ENCODE data around the gene CEACAM8. TPM values are rescaled to one million over a fixed set of nuclear protein-coding genes. Genes with fewer than 3 reads are reported as not detected.
"Not testable (repeated sequence)": the region's sequence is repeated elsewhere in the genome, so short reads cannot be mapped to it uniquely, and the experiment has no call there.

The CEACAM8 gene
- total RNA-seq, 2 donors from 2014 or later = 0.89 to 1.7 TPM

DNA sequence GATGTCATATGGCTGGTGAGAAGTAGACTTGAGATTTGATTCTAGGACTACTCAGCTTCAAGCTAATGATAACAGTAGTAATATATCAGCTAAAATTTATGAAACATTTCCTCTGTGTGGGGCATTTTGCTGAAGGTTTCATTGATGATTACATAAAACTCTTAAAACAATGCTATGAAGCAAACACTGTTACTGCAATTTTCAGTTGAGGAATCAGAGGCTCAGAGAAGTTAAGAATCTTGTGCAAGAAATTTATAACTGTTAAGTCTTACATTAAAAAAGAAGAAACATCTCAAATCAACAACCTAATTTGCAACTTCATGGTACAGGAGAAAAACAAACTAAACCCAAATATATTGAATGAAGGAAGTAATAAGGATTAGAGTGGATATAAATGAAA is 10.3 kb downstream of the CEACAM8 start:
- intact Hi-C loops (cut with DNase I, micrococcal nuclease) = no loop called here

DNA sequence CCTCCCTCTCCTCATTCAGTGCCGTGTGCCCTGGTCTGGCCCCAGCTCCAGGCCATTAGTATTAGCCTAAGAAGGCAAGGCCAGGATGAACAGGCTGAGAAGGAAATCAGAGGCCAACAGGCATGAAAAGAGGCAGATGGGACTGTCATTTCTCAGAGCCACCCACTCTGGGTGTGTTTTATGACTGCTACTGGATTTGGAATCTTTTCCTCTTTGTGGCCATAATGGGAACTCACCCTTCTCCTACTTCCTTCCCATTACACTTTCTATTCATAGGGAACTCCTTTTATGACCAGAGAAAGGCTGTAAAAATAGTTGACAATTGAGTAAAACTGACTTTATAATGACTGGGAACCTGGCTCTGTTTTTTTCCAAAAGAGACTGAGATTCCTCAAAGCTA is 17.7 kb downstream of the CEACAM8 start:
- ATAC-seq = peak; percentile 94
- peak; percentile 17 to 44 for DNase-seq
- intact Hi-C loops (cut with DNase I, micrococcal nuclease) = no loop called here

More for the DNA sequence above, 10.3 kb downstream of the CEACAM8 start:
- ATAC-seq = no peak
- no peak for DNase-seq

DNA sequence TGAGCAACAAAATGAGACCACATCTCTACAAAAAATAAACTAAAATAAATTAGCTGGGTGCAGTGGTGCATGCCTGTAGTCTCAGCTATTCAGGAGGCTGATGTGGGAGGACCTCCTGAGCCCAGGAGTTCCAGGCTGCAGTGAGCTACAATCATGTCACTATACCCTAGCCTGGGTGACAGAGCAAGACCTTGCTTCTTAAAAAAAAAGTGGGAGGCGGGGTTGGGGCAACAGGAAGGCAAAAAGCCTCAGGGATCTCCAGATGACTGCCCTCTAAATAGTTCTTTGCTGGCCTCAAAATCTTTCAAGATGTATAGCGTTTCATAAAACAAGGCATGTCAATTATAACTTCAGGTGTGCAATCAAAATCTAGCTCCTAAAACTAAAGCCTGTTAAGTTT is 18.5 kb downstream of the CEACAM8 start:
- intact Hi-C loops (cut with DNase I, micrococcal nuclease) = no loop called here
- no peak for ATAC-seq
- DNase-seq = no peak

DNA sequence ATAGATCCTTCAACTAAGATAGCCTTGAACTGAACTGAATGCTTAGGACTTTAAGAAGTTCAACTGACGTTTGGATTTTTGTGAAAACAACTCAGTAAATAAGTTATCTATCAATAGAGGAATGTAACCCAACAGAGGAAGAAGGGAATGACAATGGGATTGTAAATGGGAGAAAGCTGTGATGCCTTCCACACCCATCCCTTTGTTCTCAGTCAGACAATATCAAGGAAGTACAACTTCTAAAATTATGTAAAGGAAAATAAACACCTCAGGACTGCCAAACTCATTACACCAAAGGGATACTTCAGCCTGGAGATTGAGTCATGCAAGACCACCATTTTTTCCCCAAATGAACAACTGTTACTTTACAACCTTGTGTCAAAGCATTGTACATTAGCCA is 21.1 kb downstream of the CEACAM8 start:
- ATAC-seq (peak; percentile 69), DNase-seq (no peak)
- intact Hi-C loops (cut with DNase I, micrococcal nuclease) = no loop called here

DNA sequence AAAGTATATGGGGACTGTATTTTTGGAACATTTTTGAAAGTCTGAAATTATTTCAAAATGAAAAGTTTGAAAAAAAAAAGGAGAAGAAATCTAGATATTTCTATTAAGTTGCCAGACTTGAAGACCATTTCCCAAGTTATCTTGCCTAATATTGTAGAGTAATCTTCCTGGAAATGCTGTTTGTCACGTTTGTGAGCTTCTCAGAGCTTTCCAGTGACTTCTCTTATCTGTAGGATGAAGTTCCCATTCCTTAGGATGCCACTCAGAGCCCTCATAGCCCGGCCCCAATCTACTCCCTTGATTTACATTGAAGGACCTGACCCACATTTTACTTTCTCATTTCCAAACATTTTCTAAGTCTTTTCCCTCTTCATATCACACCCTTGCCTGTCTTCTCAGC is 23.6 kb downstream of the CEACAM8 start:
- intact Hi-C loops (cut with DNase I, micrococcal nuclease) = no loop called here
- DNase-seq (no peak), ATAC-seq (no peak)

DNA sequence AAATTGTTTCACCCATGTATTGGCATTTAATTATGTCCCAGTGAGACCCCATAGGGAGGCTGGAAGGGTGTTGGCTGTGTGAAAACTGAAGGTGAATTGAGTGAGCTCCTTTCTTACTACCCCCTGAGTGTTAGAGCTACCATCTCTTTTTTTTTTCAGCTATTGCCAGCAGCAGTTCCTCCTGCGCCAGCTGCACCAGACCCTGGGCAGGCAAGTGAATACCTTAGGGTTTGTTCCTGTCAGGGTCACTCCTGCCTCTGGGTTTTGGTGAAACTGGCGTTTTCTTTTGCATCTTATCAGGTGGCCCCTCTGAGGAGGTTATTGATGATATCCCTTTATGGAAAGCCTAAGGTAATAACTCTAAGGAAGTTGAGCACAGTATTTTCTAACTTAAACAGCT is 25.5 kb downstream of the CEACAM8 start:
- ATAC-seq (no peak), DNase-seq (no peak)
- intact Hi-C loops (cut with DNase I, micrococcal nuclease) = no loop called here

DNA sequence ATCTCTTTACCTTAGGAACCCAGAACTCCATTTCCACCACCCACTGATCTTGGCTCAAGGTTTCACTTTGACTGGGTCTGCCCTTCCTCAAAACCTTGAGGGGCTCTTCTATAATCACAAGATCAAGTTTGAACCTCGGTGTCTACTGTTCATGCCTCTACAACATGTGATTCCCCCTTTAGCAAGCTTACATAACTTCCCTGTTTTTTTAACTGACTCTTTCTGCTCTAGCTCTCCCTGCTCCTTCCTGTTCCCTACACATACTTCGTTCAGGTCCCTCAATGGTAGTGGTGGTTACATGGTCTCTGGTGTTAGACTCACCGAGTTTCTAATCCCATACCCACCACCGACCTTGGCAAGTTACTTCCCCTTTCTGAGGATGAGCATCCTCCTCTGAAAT is 26.7 kb downstream of the CEACAM8 start:
- intact Hi-C loops (cut with DNase I, micrococcal nuclease) = no loop called here
- ATAC-seq = no peak

DNA sequence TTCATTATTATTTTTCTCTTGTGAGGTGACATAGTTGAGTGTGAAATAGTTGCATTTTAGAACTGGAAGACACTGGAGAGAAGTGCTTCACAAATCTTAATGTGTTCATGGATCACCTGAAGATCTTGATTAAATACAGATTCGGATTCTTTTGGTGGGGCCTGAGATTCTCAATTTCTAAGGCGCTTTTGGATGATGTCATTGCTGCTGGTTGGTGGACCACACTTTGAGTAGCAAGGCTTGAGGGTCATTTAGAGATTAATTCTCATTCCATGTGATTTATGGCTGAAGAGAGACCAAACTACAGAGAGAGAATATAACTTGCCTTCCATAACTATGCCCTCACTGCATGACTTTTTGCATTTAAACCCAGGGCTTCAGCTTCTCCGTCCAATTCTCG is 27.2 kb downstream of the CEACAM8 start:
- intact Hi-C loops (cut with DNase I, micrococcal nuclease) = no loop called here
- ATAC-seq = no peak

More for the DNA sequence above, 26.7 kb downstream of the CEACAM8 start:
- DNase-seq = no peak

DNA sequence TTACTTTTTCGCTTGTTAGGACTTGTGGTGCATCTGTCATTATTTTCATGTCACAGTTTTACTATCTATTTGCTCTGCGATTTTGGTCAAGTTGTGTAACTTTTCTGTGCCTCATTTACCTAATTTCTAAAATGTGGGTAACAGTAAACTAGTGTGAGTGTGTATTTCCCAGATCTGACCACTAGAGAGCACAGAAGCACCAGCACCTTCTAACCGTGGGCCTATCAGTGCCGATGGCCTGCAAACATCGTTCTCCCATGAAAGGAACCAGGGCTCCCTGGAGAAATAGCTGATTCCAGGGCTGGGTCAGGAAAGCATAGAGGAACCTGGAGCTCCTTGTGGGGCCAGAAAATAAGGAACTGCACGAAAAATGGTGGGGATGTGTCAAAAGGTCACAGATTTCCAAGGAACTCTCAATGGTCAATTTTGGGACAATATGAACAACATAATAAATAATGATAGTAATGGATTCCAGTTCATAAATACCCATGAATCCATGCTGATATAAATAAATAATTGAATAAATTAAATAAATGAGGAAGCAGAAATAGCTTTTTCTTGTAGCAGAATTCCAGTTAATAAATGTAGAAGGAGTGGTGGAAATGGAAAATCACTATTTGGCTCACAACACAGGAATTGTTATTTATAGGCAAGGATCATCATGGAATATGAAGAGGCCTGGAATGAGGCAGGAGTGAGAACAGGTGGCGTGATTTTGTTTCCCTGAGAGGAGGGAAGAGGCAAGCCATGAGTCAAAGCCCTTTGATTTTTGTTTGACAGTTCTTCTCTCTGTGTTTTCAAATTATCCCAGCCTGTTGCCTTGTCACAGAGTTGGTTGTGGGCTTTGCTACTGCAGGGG is 31.1 kb downstream of the CEACAM8 start:
- ATAC-seq (peak; percentile 90), DNase-seq (peak in 1 of 2 donors; percentile 27)
- intact Hi-C loops (cut with DNase I, micrococcal nuclease) = no loop called here

More for the DNA sequence above, 27.2 kb downstream of the CEACAM8 start:
- no peak for DNase-seq

DNA sequence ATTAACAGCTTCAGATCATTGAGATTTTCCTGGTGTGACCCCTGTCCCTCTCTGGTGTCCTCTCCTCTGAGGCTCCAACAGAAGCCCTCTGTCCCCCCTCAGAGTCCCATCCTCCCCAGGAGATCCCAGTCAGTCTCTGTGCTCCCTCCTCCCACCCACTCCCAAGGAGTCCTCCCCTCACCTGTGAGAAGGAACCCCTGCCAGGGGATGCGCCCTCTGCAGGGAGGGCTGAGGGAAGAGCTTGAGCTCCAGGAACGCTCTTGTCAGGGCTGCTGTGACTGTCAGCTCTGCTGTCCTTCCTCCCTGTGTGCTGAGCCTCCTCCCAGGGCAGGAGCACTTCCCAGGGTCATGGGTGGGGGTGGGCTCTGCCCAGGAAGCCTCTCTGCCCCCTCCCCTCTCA is 33.2 kb downstream of the CEACAM8 start:
- ATAC-seq (peak; percentile 26), DNase-seq (no peak)
- intact Hi-C loops (cut with DNase I, micrococcal nuclease) = no loop called here

DNA sequence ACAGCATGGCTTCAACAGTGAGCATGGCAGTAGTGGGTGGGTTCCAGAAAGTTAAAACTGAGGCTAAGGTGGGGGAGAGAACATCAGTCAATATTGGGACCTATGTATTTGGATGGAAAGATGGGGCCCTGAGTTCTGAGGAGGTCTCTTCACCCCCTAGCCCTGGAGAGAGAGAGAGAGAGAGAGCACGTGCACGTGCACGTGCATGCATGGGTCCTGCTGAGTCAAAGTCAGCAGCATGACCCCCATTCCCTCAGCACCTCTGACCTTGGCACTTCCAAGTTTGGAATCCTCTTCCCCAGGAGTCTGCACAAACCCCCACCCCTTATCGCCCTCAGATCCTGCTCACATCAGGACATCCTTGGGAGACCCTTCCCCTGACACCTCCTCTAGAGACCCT is 34.0 kb downstream of the CEACAM8 start:
- ATAC-seq (no peak), DNase-seq (no peak)
- intact Hi-C loops (cut with DNase I, micrococcal nuclease) = no loop called here

DNA sequence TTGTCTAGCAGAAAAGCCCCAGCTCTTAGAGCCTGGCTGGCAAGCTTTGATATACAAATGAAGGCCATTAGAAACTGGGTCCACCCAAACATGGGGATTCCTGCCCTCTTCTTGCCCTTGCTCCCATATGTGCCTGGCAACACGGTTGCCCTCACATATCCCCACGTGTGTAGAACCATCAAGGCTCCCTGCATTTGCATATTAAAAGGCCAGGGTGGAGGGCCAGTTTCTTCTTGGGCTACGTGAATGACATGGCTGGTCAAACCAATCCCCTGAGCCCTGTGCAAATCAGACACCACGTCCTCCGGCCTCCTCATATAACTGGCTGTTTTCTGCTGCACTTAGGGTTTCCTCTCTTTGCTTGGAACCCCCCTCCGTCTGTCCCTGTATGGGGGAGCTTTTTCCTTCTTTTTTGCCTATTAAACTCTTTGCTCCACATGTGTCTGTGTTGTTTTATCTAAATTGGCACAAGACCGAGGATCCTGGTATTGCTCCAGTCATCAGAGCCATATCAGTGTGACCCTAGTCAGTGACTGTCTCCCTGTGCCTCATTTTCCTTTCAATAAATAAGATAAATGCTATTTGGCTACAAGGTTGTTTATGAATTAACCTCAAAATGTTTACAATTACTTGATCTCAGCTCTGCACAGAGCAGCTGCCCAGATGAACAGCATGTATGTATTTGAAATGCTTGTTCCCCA is 36.1 kb downstream of the CEACAM8 start:
- no peak for DNase-seq
- intact Hi-C loops (cut with DNase I, micrococcal nuclease) = no loop called here
- ATAC-seq = no peak

DNA sequence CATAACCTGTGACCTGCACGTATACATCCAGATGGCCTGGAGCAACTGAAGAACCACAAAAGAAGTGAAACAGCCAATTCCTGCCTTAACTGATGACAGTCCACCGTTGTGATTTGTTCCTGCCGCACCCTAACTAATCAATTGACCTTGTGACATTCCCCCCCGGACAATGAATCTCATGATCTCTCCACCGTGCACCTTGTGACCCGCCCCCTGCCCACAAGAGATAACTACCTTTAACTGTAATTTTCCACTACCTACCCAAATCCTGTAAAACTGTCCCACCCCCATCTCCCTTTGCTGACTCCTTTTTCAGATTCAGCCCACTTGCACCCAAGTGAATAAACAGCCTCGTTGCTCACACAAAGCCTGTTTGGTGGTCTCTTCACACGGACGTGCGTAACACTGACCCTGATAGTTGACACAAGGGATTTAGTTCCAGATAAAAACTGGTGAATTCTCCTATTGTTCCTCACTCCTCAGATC is 37.3 kb downstream of the CEACAM8 start:
- ATAC-seq; DNase-seq; intact Hi-C loops (cut with DNase I, micrococcal nuclease): not testable (repeated sequence)

DNA sequence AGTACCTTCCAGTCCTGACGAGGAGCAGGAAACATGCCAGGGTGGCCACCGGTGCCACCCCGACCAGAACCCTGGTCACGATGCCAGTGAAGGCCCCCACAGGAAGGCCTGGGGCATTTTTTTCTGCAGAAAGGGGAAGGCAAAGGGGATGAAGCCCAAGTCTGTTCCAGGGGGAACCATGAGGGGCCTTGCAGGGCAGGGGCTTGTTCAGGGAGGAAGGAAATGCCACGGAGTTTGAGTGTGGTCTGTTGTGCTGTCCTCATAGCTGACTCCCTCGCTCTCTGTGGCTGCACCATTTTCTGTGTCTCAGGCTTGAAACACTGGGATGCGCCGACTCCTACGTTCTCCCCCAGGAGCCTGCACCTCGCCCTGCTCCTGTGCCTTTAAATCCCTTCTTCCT is 38.9 kb downstream of the CEACAM8 start:
- ATAC-seq = no peak
- no peak for DNase-seq
- intact Hi-C loops (cut with DNase I, micrococcal nuclease) = no loop called here

DNA sequence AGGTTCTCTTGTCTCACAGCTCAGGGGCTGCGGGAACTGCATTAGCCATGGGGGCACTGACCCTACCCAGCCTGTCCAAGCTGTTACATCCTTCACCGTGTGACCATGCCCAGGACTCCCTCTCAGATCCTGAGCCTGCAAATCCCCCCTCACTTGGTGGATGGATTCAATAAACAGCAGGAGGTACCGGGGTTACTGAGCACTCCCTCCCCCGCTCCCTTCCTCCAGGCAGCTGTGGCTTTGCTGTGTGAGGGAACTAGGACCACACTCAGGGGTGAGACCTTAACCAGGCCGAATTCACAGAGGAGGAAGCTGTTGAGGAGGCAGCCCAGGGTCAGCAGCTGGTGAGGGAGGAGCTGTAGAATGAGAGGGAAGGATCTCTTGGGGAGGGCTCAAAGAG is 39.4 kb downstream of the CEACAM8 start:
- no peak for ATAC-seq
- DNase-seq = no peak

DNA sequence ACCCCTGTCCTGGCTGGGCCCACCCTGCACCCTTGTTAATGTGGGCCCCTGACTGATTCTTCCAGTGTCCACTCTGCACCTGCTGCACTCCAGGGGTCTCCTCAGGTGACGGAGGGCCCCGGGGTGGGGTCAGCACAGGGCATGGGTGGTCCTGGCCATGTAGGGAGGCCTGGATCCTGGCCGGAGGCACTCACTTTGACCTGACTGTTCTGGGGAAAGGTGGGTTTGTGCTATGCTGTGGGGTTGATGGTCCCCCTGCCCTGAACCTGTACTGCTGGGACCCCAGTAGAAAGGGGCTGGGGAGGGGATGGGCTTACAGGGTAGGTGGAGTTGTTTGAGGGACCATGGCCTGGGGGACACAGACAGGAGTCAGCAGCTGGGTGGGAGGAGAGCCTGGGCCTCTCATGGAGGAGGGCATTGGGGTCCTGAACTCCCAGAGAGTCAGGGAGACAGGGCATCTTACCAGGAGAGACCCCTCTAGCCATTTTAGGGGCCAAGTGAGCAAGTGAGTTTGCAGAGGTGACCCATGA is 40.6 kb downstream of the CEACAM8 start:
- no peak for ATAC-seq
- no peak for DNase-seq
- intact Hi-C loops (cut with DNase I, micrococcal nuclease) = no loop called here

More for the DNA sequence above, 39.4 kb downstream of the CEACAM8 start:
- intact Hi-C loops (cut with DNase I, micrococcal nuclease) = no loop called here

DNA sequence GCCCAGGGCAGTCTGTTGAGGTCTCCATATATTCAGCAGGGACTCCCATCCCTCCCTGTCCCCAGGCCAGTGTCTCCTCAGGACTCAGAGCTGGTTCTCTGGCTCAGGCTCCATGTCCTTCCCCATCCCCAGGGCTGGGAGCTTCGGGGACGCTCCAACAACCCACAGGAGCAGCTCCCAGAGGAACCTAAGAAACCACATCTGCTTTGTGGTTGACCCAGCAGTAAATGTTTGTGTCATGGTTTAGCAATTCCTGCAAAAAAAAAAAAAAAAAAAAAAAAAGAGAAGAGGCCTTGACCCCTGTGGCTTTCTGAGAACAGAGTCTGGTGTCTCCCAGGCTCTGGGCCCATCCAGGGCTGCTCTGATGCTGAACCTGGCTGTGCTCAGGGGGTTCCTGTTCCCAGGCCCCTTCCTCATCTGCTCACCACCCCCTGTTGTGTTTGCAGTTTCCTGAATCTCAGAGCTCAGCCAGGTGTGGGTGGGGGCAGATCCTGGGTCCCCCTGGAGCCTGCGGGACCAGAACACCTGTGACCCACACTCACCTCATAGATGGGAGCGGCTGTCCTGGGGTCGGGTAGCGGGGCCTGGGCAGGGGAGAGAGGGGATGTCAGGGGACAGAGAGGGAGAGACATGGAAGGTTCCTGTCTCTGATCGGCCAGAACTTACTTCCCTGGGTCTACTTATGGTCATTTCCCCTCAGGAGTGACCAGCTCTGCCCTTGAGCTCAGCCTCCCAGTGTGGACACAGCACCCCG is 41.3 kb downstream of the CEACAM8 start:
- intact Hi-C loops (cut with DNase I, micrococcal nuclease) = no loop called here
- no peak for ATAC-seq
- no peak for DNase-seq

DNA sequence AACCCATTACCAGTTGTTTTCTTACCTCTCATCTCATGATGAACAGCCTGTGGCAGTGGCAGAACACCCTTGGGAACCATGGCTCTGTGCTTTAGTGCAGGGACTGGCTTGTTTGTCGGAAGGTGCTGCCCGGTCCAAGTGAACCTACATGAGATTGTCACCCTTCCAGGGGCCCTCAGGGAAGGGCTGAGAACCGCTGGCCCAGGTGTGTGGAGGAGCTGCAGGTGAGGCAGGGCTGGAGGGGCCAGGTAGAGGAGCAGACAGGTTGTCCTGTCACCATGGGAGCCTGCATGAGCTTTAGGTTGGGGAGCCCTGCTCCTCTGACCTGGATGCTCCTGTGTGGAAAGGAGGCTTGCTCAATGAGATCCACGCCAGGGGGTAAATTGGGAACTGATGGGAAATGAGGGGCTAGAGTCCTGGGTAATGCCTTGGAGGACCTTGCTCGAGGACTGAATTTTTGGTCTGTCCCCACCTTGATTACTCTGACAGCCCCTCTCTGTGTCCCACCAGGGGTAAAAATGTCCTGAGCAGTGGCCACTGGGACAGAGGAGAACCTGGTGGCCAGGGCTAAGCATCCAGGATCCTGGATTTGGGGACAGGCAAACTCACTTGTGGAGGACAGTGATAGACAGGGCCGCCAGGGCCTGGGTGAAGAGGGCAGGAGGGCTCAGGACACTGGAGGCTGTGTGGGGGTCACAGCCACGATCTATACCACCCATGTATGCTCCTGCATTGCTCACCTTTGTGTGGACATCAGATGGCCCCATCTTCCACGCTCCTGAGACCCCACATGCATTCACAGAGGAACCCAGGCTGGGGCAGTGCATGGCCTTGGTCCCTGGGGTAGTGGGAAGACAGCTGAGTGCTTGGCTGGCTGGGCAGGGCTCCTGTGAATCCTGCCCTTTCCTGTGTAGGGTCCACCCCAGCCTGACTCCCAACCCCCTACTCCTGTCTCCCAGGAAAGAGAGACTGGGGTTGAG is 42.3 kb downstream of the CEACAM8 start:
- no peak for ATAC-seq
- no peak for DNase-seq
- intact Hi-C loops (cut with DNase I, micrococcal nuclease) = no loop called here

Measured in left colon (tissue), 2 donors.